Hepatocyte (in vitro differentiated cells): ENCODE data around the gene CRTAC1.

Experiments used
- CTCF ChIP-seq: fragments of 200-600 bp; sonication (generic); IDR thresholded peaks from 2 replicates; pipeline ENCODE4 v1.5.1; 2016; ENCODE audit warnings: antibody characterized with exemption, mild to moderate bottlenecking; ENCODE audit not compliant: poor library complexity
- EZH2phosphoT487 ChIP-seq: fragments of 200-600 bp; sonication (generic); IDR thresholded peaks from one replicate; pipeline ENCODE4 v1.6.1; 2018; ENCODE audit warnings: antibody characterized with exemption, mild to moderate bottlenecking, low read depth, moderate library complexity; ENCODE audit not compliant: unreplicated experiment, severe bottlenecking

GRCh38 chr10:97880109-97880508, 150.3 kb downstream of the CRTAC1 start:
- no peak for TF ChIP-seq CTCF
- TF ChIP-seq EZH2phosphoT487, result no peak
